ENCODE data around the gene DNAJA2.
A peak's percentile ranks its signal among the peaks of the same experiment; 100 is the strongest.

Gene DNAJA2

GRCh38 chr16:46929378-46930332 lies 43.8 kb downstream of the DNAJA2 start:
- no peak overlapping the region for H3K4me3 ChIP-seq (ENCODE audit: low read depth, low read length)
- TF ChIP-seq, protein P1, sequence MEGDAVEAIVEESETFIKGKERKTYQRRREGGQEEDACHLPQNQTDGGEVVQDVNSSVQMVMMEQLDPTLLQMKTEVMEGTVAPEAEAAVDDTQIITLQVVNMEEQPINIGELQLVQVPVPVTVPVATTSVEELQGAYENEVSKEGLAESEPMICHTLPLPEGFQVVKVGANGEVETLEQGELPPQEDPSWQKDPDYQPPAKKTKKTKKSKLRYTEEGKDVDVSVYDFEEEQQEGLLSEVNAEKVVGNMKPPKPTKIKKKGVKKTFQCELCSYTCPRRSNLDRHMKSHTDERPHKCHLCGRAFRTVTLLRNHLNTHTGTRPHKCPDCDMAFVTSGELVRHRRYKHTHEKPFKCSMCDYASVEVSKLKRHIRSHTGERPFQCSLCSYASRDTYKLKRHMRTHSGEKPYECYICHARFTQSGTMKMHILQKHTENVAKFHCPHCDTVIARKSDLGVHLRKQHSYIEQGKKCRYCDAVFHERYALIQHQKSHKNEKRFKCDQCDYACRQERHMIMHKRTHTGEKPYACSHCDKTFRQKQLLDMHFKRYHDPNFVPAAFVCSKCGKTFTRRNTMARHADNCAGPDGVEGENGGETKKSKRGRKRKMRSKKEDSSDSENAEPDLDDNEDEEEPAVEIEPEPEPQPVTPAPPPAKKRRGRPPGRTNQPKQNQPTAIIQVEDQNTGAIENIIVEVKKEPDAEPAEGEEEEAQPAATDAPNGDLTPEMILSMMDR (IDR thresholded peaks at IDR 0.05; ENCODE audit: low read depth, low read length, missing control alignments): peak; percentile 96
- DNase-seq (ENCODE audit: low read depth): peak; percentile 31

- DNase-seq (ENCODE audit: low read depth): no peak
- no peak overlapping the region for H3K4me3 ChIP-seq (ENCODE audit: low read depth, low read length)
- TF ChIP-seq, protein P1 (IDR thresholded peaks at IDR 0.05; ENCODE audit: low read depth, low read length, missing control alignments): no peak
These were observed 44.7 kb downstream of the DNAJA2 start for GRCh38 chr16:46928811-46929210.

- TF ChIP-seq, protein P1 (IDR thresholded peaks at IDR 0.05; ENCODE audit: low read depth, low read length, missing control alignments): no peak
- H3K4me3 ChIP-seq (ENCODE audit: low read depth, low read length): no peak overlapping the region
- DNase-seq (ENCODE audit: low read depth): no peak
These were observed 46.2 kb downstream of the DNAJA2 start for GRCh38 chr16:46927273-46927672.

DNA sequence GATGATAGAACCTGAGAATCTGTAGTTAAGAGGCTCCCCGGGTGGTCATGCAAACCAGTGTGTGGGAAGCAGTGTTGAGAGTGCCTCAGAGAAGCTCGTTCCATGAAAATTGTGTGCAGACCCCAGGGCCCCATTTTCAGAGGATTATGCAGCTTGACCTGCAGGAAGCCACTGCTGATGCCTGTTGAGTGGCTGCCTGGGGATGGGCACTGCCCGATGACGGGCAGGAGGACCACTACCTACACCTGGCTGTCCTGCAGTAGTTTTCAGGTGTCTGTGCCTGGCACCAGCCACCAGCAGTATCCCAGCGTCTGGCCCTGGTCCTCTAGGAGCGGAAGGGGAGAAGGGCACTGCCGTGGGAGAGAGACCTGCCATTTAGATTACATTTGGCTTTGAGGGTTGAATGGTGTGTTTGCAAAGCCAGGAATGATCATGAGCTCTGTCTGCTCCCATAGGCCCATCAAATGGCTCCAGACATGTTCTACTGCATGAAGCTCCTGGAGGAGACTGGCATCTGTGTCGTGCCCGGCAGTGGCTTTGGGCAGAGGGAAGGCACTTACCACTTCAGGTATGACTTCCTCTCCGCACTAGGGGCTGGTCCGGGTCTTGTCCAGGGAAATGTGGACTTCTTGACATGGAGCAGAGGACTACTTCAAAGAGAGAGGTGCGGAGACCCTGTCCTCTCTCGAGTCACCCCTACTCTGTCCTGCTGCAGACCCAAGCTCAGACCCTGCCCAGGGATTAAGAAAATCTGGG lies 46.8 kb downstream of the DNAJA2 start:
- DNase-seq (ENCODE audit: low read depth): no peak
- no peak overlapping the region for H3K4me3 ChIP-seq (ENCODE audit: low read depth, low read length)
- TF ChIP-seq, protein P1 (IDR thresholded peaks at IDR 0.05; ENCODE audit: low read depth, low read length, missing control alignments): no peak

DNA sequence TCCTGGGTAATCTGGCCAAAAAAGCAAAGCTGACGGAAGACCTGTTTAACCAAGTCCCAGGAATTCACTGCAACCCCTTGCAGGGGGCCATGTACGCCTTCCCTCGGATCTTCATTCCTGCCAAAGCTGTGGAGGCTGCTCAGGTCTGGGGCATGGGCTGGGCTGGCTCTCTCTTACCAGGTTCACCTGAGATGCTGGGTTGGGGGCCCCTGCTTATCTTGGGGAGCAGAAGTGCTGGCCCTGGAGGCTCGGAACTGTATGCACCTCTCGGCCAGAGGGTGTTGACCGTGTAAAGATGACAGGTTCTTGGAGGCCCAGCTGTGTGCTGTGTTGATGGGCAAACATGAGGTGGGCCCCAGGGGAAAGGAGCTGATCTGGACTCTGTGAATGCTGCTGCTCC lies 49.1 kb downstream of the DNAJA2 start:
- no peak overlapping the region for H3K4me3 ChIP-seq (ENCODE audit: low read depth, low read length)
- TF ChIP-seq, protein P1 (IDR thresholded peaks at IDR 0.05; ENCODE audit: low read depth, low read length, missing control alignments): no peak
- no peak for DNase-seq (ENCODE audit: low read depth)

- no peak for DNase-seq (ENCODE audit: low read depth)
- H3K4me3 ChIP-seq (ENCODE audit: low read depth, low read length): no peak overlapping the region
- TF ChIP-seq, protein P1 (IDR thresholded peaks at IDR 0.05; ENCODE audit: low read depth, low read length, missing control alignments): no peak
These were observed 49.8 kb downstream of the DNAJA2 start for GRCh38 chr16:46923513-46924295.
